Stimulated activated CD4-positive, alpha-beta T cell treated with anti-CD3 and anti-CD28 coated beads, Interleukin-2, amount 100 ng/mL, for 24 hours (primary cell): ENCODE measurements around the gene FIGN.

Source experiments
- DNase-seq, 2 donors: peaks; one replicate each; pipeline ENCODE4 v3.0.0-alpha.2; 2020

FIGN gene, protein sequence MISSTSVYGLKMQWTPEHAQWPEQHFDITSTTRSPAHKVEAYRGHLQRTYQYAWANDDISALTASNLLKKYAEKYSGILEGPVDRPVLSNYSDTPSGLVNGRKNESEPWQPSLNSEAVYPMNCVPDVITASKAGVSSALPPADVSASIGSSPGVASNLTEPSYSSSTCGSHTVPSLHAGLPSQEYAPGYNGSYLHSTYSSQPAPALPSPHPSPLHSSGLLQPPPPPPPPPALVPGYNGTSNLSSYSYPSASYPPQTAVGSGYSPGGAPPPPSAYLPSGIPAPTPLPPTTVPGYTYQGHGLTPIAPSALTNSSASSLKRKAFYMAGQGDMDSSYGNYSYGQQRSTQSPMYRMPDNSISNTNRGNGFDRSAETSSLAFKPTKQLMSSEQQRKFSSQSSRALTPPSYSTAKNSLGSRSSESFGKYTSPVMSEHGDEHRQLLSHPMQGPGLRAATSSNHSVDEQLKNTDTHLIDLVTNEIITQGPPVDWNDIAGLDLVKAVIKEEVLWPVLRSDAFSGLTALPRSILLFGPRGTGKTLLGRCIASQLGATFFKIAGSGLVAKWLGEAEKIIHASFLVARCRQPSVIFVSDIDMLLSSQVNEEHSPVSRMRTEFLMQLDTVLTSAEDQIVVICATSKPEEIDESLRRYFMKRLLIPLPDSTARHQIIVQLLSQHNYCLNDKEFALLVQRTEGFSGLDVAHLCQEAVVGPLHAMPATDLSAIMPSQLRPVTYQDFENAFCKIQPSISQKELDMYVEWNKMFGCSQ

DNA sequence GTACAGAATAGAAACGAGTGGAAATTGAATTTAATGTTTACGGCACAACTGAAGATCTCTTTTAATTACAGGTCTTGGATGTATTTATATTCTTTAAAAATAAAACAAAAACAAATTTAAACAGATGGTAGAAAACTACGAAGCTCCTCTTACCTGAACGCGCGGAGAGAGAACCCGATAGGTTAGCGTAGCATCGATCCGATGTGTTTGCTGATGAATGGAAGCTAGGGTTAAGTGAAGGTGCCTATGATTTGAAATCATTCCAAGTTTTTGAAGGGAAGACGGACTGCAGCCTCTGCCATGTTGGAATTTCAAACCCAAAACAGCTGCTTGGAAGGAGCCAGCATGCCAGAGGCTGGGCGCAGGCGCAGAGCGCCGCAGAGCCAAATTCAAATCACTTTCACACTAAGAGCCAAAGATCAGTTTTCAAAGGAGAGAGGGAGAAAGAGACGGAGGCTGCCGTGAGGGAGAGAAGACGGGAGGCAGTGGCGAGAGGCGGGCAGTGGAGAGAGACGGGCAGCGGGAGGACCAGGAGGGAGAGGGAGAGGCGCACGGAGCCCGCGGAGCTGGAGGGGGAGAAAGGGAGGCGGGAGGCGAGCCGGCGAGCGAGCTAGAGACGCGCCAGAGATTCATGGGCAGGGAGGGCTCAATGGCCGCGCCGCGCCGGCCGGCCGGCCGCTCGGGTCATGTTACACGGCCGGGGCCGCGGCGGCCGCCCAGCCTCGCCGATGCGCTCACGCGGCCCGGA is at the start of gene FIGN:
FIGN (minus strand) TSS at position 324 of the 748 bp plus-strand sequence. CDS start 1,081 bp downstream, outside the sequence.
- no peak for DNase-seq

DNA sequence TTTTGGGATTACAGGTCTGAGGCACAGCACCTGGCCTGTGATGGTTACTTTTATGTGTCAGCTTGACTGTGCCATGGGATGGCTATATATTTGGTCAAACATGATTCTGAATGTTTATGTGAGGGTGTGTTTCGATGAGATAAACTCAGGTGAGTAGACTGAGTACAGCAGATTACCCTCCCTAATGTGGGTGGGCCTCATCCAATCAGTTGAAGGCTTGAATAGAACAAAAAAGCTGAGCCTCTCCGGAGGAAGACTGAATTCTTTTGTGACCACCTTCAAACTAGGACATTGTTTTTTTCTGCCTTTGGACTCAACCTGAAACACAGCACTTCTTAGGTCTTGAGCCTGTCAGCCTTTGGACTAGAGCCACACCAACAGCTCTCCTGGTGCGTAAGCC is 49.4 kb upstream of the FIGN start:
- DNase-seq = no peak

DNA sequence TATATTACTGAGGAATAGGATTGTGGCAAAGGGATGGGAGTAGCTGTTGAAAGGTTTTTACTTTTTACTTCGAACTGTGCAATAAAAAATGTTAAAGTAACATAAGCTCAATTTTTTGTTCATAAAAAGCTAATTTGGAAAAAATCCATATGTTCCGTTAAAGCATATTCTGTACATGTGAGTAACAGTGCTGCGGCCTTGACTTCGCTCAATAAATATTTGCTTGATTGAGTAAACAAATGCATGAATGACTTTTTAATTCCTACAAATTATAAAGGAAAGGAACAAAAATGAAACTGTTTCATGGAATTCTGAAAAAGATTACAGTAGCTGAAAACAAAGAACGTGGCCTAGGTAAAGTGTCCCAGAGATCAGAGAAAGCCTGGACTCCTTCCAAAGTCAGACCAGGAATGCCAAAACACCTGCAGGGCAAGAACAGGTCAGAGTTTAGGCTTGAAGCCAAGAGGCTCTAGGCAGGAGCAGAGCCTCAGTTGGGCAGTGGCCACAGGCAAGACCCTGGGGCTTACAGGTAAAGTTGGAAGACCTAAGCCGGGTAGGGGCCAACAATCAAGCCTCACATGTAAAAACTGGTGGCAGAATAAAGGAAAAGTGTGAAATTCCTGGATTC is 44.3 kb upstream of the FIGN start:
- no peak for DNase-seq

DNA sequence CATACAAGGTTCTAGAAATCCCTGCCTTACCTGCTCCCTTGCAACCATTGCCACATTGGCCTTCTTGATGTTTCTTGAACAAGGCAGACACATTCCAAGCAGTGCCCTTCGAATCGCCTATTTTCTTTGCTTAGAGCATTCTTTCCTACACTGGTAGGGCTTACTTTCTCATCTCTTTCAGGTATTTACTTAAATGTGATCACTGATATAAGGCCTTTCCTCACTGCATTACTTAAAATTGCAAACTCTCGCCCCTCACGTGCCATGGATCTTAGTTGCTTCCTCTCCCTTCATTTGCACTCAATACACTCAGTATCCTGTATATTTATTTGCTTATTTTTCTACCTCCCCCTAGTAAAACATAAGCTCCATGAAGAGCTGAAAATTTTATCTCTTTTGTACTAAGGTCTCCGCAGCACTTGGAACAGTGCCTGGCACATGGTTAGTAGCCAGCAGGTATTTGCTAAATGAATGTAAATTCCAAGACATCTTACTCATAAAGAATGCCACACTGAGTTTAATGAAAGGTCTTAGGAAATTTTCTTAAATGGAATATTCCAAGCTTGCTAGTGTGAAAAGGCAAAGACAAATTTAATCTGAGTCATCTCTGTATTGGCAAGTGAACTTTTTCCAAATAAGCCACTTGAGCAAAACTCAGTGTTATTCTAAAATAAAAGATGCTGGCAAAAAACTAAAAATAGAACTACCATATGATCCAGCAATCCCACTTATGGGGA is 42.4 kb upstream of the FIGN start:
- DNase-seq = no peak

DNA sequence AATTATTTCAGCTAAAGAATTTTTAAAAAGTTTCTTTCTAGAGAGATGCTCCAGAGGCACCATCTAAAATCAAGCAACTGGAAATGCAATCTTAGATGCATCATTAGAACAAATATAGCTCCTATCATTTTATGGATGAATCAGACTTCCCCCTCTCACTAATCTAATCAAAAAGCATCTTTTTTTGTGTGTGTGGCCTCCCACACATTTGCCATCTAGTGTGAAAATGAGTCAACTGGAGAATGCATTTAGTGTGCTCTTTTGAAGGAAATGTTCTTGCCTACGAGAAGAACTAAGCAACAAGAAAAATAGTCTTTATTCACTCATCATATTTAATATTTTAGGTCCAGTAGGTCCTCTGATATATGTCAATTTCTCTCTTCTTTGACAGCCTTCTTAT is 39.5 kb upstream of the FIGN start:
- DNase-seq = no peak

DNA sequence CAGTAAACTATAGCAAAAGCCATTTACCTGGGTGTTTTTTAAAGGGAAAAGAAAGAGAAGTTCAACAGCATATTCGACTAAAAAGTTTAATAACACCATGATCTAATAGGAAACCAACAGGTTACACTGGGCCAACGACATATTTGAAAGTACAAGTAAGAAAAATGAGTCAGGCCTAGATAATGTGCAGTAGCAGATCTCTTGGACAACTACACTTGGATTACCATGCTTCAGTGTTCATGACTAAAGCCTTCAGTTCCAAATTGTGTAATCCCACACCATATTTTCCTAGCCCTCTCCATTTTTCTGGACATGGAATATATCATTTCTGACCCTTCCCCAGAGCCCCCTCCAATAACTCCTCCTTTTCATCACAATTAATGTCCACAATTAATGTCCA is 39.1 kb upstream of the FIGN start:
- no peak for DNase-seq

DNA sequence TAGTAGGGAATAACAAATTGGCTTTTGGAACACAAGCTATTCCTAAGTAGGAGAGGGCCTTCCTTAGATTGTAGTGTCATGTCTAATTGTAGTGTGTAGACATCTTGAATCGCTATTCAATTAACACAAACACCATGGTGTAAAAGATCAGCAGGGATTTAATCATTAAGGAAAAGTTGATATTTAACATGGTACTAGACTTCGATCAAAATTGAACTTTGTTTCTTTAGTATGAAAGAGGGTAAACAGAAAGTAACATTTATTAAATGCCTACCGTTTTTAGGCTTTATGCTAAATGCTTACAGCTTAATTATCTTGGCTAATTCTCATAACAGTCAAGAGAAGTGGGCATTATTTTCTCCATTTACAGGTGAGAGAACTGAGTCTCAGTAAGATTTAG is 37.5 kb upstream of the FIGN start:
- DNase-seq = no peak

DNA sequence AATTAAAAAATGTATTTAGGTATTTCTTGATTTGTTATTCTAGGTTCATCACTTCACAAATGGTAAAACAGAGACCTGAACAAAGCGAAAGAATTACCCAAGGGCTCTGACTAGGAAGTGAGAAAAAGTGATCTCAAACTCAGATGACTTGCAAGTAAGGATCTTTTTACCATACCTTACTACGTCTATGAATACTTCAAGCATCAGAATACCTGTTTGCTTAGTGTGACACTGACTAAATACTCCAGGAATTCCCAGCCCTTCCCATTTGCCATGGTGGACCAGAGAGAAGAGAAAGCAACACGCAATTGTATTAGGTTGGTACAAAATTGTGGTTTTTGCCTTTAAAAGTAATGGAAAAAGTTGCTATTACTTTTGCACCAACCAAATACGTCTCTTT is 35.8 kb upstream of the FIGN start:
- DNase-seq = no peak

DNA sequence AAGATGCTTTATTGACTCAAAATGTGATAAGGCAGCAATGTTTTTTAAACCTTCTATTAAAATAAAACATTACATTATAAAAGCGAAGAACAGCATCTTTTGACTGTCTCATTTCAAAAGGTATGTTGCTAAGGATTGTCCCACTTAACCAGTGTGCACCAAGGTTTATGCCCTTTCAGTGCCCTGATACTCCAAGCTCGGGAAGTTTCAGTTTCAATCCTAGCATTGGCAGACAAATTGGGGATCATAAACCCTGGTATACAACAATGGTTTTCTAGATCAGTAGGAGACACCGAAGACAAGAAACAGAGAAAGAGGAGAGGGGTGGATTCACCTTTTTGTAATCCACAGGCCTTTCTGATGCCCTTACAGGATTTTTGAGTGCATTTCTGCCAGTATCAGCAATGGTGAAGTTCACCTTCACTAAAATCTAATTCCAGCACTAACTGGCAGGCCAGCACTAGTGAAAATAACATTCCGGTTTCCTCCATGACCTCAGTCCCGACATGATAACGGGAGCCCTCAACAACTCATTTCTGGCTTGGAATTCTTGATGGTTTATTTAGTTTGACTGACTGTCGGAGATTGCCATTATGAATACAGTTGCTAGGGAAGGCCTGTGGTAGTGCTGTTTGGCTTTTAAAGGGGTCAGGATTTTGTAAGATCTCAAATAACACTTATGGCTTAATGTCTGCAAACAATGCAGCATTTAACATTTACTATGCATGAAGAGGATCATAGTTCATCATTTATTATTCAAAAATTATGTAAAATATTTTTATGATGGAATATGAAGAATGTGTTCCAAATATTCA is 33.3 kb upstream of the FIGN start:
- no peak for DNase-seq

DNA sequence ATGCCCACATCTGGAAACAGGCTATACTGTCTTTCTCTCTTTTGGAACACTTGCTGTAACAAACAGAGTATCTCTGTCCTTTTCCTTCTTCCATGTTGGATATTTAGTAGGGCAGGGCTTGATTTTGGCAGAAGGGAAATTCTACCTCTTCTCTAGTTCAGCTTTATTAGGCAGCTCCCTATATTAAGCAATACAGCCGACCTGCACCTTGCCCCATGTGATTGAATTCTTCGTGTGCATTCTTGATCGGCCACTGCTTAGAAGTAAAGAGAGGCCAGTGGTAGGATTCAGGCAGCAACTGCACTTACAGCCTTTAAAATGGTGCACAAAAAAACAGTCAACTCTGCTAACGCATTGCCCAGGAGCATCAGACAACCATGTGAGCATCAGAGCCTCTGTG is 31.3 kb upstream of the FIGN start:
- DNase-seq = no peak

DNA sequence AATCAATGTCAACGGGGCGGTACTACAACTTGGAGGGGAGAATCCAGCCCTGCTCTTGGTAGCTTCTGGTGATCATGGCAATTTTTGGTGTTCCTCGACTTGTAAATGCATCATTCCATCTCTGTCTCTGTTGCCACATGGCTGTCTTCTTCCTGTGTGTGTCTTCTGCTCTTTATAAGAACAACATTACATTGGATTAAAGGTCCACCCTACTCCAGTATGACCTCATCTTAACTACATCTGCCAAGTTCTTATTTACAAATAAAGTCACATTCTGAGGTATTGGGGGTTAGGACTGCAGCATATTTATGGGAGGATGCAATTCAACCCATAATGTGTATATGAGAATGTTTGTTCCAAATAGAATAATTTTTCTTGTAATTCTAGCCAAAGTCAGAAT is 28.8 kb upstream of the FIGN start:
- DNase-seq = no peak

DNA sequence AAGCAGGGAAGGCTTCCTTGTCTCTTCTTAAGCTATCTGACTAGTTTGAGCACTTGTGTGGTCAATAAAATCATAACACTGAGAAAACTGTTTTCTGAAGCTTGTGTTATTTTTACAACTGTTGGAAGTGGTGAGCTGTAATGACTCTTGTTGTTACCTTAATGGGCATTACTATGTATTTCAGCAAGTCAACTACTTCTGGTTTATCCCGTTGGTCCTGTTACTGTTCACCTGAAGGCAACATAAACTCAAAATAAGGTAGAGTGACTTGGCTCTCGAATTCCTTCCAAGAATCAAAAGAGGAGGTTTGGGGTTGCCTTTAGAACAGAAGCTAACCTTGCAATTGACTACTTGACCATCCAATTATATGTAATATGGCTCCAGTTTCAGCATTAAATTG is 23.2 kb upstream of the FIGN start:
- DNase-seq = no peak

DNA sequence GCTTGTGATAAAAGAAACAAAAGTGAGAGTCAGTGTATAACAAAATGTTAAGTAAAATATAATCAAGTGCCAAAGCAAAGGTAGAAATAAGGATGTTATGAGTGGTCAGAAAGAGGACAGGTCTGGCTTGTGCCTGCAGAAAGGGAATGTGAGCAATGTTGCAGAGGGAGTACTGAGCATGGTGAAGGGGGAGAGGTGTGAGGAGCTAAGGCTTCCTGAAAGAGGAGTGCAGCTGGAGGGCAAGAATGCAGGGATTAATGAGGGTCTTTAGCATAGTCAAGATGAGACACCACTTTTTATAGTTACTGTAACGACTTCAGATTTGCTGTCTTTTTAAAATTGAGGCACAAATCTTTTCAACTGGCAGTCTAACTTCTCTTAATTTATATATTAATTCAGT is 22.0 kb upstream of the FIGN start:
- DNase-seq = no peak

DNA sequence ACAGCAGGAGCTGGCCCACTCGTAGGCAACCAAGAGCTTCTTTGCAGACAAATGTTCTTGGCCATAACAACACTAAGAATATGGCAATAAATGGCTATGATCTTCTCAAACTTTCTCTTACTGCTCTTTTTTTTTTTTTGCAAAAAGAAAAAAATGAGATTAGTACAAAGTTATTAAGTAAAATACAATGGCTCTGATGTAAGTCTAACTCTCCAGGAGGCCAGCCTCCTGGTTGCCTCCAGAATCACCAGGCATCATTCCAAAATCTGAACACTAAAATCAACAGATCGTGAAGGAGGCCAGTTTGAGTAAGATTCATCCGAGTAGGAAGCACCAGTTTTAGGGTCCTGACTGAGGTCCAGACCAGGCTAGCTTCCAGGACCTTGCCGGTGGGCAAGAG is 20.8 kb upstream of the FIGN start:
- DNase-seq = no peak

DNA sequence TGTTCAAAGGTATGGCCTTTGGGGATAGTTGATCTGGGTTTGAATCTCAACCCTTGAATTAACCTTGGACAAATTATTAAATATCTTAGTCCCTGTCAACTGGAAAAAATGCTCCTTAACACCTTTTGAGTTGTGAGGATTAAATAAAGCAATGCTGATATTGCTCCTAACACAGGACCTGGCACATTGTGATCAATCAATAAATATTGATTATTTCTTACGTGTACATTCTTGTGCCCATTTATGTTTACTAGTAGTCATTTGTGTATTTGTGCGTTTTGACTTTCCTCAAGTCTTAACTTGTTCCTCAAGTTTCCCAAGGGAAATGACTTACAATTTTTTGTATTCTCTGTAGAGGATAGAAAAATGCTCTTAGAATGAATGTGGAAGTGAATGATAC is 19.6 kb upstream of the FIGN start:
- no peak for DNase-seq

DNA sequence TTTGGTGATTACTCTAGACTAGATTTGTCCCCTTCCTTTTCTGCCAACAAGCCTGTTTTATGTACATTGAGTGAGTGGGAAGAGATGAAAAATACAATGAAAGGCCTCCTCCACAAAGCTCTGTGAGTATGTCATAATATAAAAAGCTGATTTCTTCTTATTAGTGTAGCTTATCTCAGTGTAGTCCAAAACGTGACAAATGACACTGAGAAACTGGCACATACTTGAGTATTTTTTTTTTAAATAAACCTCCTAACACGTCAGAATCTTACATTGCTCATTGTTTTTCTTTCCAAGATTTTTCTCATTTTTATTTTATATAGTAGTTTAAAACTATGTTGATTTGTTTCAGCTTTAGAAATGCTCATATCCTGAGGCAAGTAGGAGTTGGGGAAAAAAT is 17.9 kb upstream of the FIGN start:
- DNase-seq = no peak

DNA sequence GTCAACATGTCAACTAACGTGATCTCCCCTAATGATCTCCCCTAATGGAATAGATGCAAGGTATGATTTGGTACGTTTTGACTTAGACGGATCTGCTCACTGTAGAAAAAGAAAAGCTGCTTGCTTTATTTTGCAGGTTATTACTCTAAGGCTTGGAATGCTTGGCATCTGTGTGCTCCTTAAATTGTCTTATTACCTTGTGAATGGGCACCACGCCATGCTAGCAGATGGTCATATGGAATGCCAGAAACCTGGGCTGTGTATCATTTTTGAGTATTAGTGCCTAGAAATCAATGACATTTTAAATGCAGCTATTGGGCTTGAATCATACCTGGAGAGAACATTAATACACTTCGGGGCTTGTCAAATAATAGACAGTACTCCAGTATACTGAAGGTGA is 16.5 kb upstream of the FIGN start:
- DNase-seq = no peak

DNA sequence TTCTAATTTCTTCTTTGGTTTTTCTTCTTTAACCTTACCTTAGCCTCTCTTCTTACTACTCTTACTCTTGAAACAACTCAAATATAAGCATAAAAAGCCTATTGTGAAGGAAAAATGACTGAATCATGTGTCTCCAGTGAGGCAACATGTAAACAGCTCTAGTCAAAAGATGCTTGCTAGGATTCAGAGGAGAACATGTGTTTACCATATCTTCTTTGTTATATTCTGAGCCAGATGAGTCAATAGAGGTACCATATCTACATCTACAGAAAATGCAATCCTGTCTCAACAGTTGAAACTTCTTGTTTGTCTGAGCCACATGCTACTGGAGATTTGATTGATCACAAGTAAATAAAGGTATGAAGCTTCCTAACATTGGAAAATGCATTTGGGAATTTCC is 15.9 kb upstream of the FIGN start:
- no peak for DNase-seq

DNA sequence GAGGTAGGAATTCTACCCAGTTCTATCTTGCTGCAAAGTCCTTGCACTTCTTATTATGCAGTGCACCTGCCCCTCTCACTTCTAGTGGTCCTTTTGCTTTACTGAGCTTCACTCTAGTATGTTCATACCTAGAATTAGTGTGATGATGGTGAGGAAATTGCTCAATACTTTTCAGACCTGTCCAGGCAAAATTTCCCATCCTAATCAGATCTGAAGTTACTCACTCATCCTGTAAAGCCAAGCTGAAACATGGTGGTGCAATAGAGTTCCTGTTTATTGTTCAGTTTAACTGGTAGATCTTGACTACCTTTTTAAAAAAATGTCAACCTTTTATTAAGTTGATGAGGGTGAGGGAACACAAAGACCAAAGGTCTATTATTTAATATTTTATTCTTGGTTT is 12.6 kb upstream of the FIGN start:
- no peak for DNase-seq

DNA sequence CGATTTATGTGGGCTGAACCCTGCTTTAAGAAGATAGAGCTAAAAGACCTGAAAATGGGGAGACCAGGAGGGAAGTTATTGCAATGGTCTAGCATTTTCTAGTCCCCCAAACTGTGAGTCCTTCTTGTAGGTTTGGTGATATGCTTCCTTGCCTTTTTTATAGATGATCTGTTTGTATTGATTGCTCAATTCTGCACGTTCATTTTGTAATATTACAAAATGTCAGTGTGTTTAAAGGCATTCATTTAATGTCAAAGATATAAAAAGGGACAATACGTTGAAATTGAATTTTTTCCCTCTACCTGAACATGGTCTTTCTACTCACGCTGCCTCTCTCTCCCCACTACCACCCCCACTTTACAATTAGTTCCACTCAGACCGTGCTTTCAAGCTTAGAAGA is 5.6 kb upstream of the FIGN start:
- DNase-seq = no peak

DNA sequence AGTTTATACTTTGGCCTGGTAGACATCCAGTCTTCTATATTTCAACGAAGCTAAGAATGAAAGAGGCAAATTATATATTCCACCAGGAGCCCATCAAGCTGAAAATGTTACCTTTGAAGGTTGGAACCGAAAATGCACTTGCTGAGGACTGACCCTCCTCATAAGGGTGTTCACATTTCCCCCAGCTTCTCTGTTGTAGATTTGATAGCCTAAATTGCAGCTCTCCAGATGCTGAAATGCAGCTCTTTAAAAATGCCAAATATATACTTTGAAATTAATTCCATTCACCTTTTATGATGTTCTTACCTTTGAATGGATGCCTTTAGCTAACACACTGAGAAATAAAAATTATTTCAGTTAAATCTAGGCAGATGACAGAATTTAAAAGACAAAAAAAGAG is 1.8 kb upstream of the FIGN start:
- DNase-seq = no peak

DNA sequence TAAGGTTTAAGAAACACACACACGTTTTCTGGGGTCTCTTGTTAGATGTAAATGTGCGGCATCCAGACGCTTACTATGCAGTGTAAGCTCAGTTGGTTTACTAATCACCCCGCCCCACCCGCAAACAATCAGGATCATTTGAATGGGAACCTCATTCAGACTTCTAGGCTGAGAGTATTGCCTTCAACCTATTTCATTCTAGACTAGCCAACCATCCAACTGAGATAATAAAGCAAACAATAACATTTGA is 1.3 kb upstream of the FIGN start:
- DNase-seq = no peak
